GM12878 (cell line): ENCODE results near the gene MARVELD2. TPM values are rescaled to one million over a fixed set of nuclear protein-coding genes. Genes with fewer than 3 reads are reported as not detected.

ENCODE experiments used
- ATAC-seq: fragments of 200-7000 bp; cut with Tn5 transposase; 3 replicates; pipeline ENCODE4 v1.9.1; 2020; ENCODE audit warnings: mild to moderate bottlenecking, moderate library complexity
- BruUV-seq: library from RNA; stranded (reverse); fragments of 400-500 nt; replicated peaks from 2 replicates; lab custom pipeline; 2021; lab: Mats Ljungman, UMichigan
- CTCF ChIA-PET: fragments of 300-600 bp; sonication (Branson Sonifier 250); formaldehyde crosslinking; extraction: SDS; loops from one replicate; lab custom pipeline; 2021; ENCODE audit warnings: inconsistent platforms; lab: Yijun Ruan, JAX
- POLR2A ChIA-PET: fragments of 350-600 bp; formaldehyde crosslinking; extraction: SDS; loops from one replicate; lab custom pipeline; 2021; ENCODE audit warnings: inconsistent platforms; lab: Charles Lee
- RAD21 ChIA-PET: fragments of 300-600 bp; sonication (Branson Sonifier 250); formaldehyde crosslinking; loops from one replicate; lab custom pipeline; 2023; ENCODE audit warnings: antibody characterized with exemption; ENCODE audit not compliant: unreplicated experiment; lab: Charles Lee
- SMC1A ChIA-PET: fragments of 300-600 bp; sonication (Branson Sonifier 250); formaldehyde crosslinking; loops from one replicate; lab custom pipeline; 2023; ENCODE audit not compliant: unreplicated experiment, uncharacterized antibody; lab: Charles Lee
- DNase-seq: peaks from one replicate; pipeline ENCODE4 v3.0.0-alpha.2; 2011; ENCODE audit warnings: low read depth, low spot score
- FAIRE-seq: peaks from 3 replicates; lab custom pipeline; 2011; peaks lifted over from hg19 to GRCh38; lab: Jason Lieb, UNC
- H2AFZ ChIP-seq: 2 replicates; pipeline ENCODE4 v1.6.0; 2011; ENCODE audit warnings: low read depth, low read length, control low read depth; ENCODE audit not compliant: control insufficient read depth
- H3K27ac ChIP-seq: 2 replicates; pipeline ENCODE4 v1.5.1; 2011; ENCODE audit warnings: control low read depth; ENCODE audit not compliant: control insufficient read depth, insufficient read depth
- H3K27me3 ChIP-seq, 2 experiments: replicated peaks in 1 of 2; 2 replicates each; pipeline versions ENCODE4 v1.6.0 to v1.6.1; 2011; ENCODE audit warnings: low read length in 1 of 2; ENCODE audit not compliant: control insufficient read depth in 2 of 2, insufficient read depth in 2 of 2
- H3K36me3 ChIP-seq, 2 experiments: 2 replicates each; pipeline ENCODE4 v1.5.1; 2011; ENCODE audit warnings: low read length in 1 of 2; ENCODE audit not compliant: control insufficient read depth in 2 of 2, insufficient read depth in 2 of 2
- H3K4me1 ChIP-seq: 2 replicates; pipeline ENCODE4 v1.6.1; 2011; ENCODE audit warnings: mild to moderate bottlenecking, low read length, moderate library complexity, mixed read lengths; ENCODE audit not compliant: control insufficient read depth, insufficient read depth
- H3K4me2 ChIP-seq: 2 replicates; pipeline ENCODE4 v1.6.0; 2011; ENCODE audit warnings: control low read depth; ENCODE audit not compliant: control insufficient read depth, insufficient read depth
- H3K4me3 ChIP-seq: fragments of 200-600 bp; sonication (generic); 2 replicates; pipeline ENCODE4 v1.5.1; 2016
- H3K79me2 ChIP-seq: 2 replicates; pipeline ENCODE4 v1.6.0; 2011; ENCODE audit warnings: low read length; ENCODE audit not compliant: control insufficient read depth, insufficient read depth
- H3K9ac ChIP-seq: 2 replicates; pipeline ENCODE4 v1.8.0; 2011; ENCODE audit warnings: low read length, control low read depth, mixed read lengths; ENCODE audit not compliant: control insufficient read depth, insufficient read depth
- H3K9me3 ChIP-seq: replicated peaks from 3 replicates; pipeline ENCODE4 v1.5.1; 2011; ENCODE audit warnings: mild to moderate bottlenecking, low read length; ENCODE audit not compliant: control insufficient read depth, insufficient read depth
- H4K20me1 ChIP-seq: 2 replicates; pipeline ENCODE4 v1.6.0; 2011; ENCODE audit not compliant: control insufficient read depth, insufficient read depth
- BCL11A ChIP-seq: IDR thresholded peaks from 2 replicates; pipeline ENCODE4 v1.6.1; 2011; ENCODE audit warnings: low read depth, low read length
- BRCA1 ChIP-seq: IDR thresholded peaks from 2 replicates; pipeline ENCODE4 v1.6.1; 2011; ENCODE audit warnings: low read depth, low read length, improper control_type of control experiment
- CREM ChIP-seq: IDR thresholded peaks from 2 replicates; pipeline ENCODE4 v1.6.1; 2014; ENCODE audit warnings: antibody characterized with exemption, low read depth
- EP300 ChIP-seq, 2 experiments: fragments of 150-350 bp in 1 of 2; IDR thresholded peaks; 2 replicates each; pipeline ENCODE4 v1.6.1; 2011 to 2012; ENCODE audit warnings: low read depth in 2 of 2, low read length in 2 of 2, borderline replicate concordance in 1 of 2, improper control_type of control experiment in 1 of 2, inconsistent platforms in 1 of 2; ENCODE audit not compliant: control insufficient read depth in 1 of 2
- ETV6 ChIP-seq, 2 experiments: fragments of 450-650 bp in 1 of 2; IDR thresholded peaks in 1 of 2; conservative IDR thresholded peaks in 1 of 2; 2 replicates each; pipeline ENCODE4 v1.6.1; 2014; ENCODE audit warnings: antibody characterized with exemption in 1 of 2, borderline replicate concordance in 1 of 2, low read depth in 1 of 2, mild to moderate bottlenecking in 1 of 2, moderate library complexity in 1 of 2
- HCFC1 ChIP-seq: fragments of 150-350 bp; IDR thresholded peaks from 2 replicates; pipeline ENCODE4 v1.6.1; 2014; ENCODE audit warnings: low read length
- IKZF2 ChIP-seq, 2 experiments: fragments of 450-650 bp; IDR thresholded peaks; 2 replicates each; pipeline ENCODE4 v1.6.1; 2017; ENCODE audit warnings: mild to moderate bottlenecking in 2 of 2, moderate library complexity in 2 of 2
- KLF5 ChIP-seq: fragments of 450-650 bp; IDR thresholded peaks from 2 replicates; pipeline ENCODE4 v1.6.1; 2014; ENCODE audit warnings: mild to moderate bottlenecking; ENCODE audit not compliant: partially characterized antibody
- MEF2A ChIP-seq: IDR thresholded peaks from 2 replicates; pipeline ENCODE4 v1.6.1; 2011; ENCODE audit warnings: low read depth, mild to moderate bottlenecking, low read length, moderate library complexity; ENCODE audit not compliant: insufficient read depth
- TCF7 ChIP-seq: IDR thresholded peaks from 2 replicates; pipeline ENCODE4 v1.6.1; 2014; ENCODE audit warnings: antibody characterized with exemption, borderline replicate concordance
- WGBS: methylation state at CpG from one replicate; pipeline ENCODE4 v1.1.6; 2016; ENCODE audit warnings: low lambda C conversion rate; ENCODE audit not compliant: insufficient replicate concordance, insufficient coverage; ENCODE audit errors: missing lambda C conversion rate; 5-methylcytosine and 5-hydroxymethylcytosine counted together
- in situ Hi-C: fragments of 300-500 bp; cut with MboI; formaldehyde crosslinking; loops from 9 replicates; pipeline ENCODE4 v1.14.3; 2018; ENCODE audit warnings: mixed read lengths
- intact Hi-C: fragments of 100-400 bp; cut with micrococcal nuclease; formaldehyde crosslinking; loops from one replicate; pipeline ENCODE4 v1.14.2; 2022; ENCODE audit not compliant: unreplicated experiment
- polyA plus RNA-seq, 11 experiments: library from polyadenylated mRNA; depleted of rRNA in 4 of 11; unstranded in 6 of 11; stranded (reverse) in 5 of 11; fragments of >200 nt; fragmentation: Nextera tagmentation in 4 of 11; fragmentation: Illumina TruSeq in 1 of 11; extraction: Ambion mirVana in 4 of 11; extraction: Trizol in 1 of 11; gene quantifications; 1 replicate in 1 of 11; 2 replicates in 10 of 11; pipeline versions ENCODE4 v1.2.1 to v1.2.3, GENCODE V29; 2011 to 2016; ENCODE audit warnings: inconsistent platforms in 2 of 11, missing spikeins in 2 of 11, low read depth in 1 of 11
- total RNA-seq, 4 experiments: library from RNA; depleted of rRNA in 3 of 4; stranded (reverse); fragments of >200 nt in 3 of 4; fragmentation: Illumina TruSeq in 1 of 4; extraction: Trizol in 1 of 4; gene quantifications; 2 replicates each; pipeline versions ENCODE4 v1.2.1 to v1.2.3, GENCODE V29; 2013 to 2021
- TF ChIP-seq, protein P1 (sequence below): fragments of 450-650 bp; IDR thresholded peaks from 2 replicates; pipeline ENCODE4 v1.6.1; 2016; ENCODE audit warnings: mild to moderate bottlenecking

MARVELD2 gene
- total and polyA plus RNA-seq, 10 of the 15 experiments (the other 5 are each of a cell fraction or from before 2014, with no cell fraction given) = 0.37 to 6.2 (median 3.8) TPM

DNA sequence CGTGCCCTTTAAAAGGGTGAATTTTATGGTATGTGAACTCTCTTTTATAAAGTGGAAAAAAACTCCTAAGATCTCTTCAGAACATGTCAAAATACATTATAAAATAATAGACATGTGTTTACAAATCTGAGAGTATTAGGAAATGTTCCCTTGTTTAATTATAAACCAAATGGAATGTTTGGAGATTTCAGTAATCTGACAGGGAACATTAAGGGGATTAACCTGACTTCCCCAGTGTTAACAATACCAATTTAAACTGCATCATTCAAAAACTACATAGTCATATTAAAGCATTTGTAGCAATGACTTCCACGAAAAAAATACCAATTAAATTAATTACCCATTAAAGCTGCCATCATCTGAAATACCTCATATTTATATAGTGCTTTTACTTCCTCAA lies 76.1 kb downstream of the MARVELD2 start:
- Histone ChIP-seq H3K27ac (no peak overlapping the region), H3K9me3 (no peaks in the 10 kb centered on the region), H3K4me2 (no peak overlapping the region), H3K27me3 (no peaks in the 10 kb centered on the region; a peak in 1 of 4 replicates), H3K79me2 (peaks cover 27% of the 10 kb centered on the region), H4K20me1 (no peaks in the 10 kb centered on the region), H3K9ac (no peak overlapping the region), H2AFZ (no peak overlapping the region), H3K4me1 (peaks cover 7% of the 10 kb centered on the region; the same call in 1 of the 2 replicates), H3K4me3 (no peak overlapping the region), H3K36me3 (no peaks in the 10 kb centered on the region)
- DNase-seq (no peak), ATAC-seq (no peak), FAIRE-seq (no peak)
- RAD21 ChIA-PET = no interaction called here
- SMC1A ChIA-PET = no interaction called here
- 62% methylated on average over 2 of the region's 2 CpGs for WGBS
- POLR2A ChIA-PET = no interaction called here
- in situ Hi-C loops (no loop called here), intact Hi-C loops (loop anchor here (5.0 to 10.0 kb wide), 3 partner anchors 74 to 396 kb away; partner anchors contain the start of genes MARVELD2 and SLC30A5)
- BruUV-seq = no TSS peak
- CTCF ChIA-PET = no interaction called here
- TF ChIP-seq BCL11A (no peak), IKZF2 (IDR thresholded peaks at IDR 0.05) (no peak), CREM (no peak), KLF5 (no peak), EP300 (IDR thresholded peaks at IDR 0.05; ENCODE audit: borderline replicate concordance in 1 of 2, control insufficient read depth in 1 of 2, low read depth in 2 of 2, low read length in 2 of 2) (no peak), BRCA1 (no peak), TCF7 (no peak)

GRCh38 chr5:69491838-69492390 lies 77.0 kb downstream of the MARVELD2 start:
- peaks cover 30% of the 10 kb centered on the region for H3K79me2 ChIP-seq
- no peaks in the 10 kb centered on the region for H4K20me1 ChIP-seq
- ChIA-PET RAD21 (no interaction called here), CTCF (no interaction called here), POLR2A (no interaction called here), SMC1A (no interaction called here)
- TF ChIP-seq HCFC1 = no peak
- TF ChIP-seq MEF2A = no peak
- TF ChIP-seq, protein P1, sequence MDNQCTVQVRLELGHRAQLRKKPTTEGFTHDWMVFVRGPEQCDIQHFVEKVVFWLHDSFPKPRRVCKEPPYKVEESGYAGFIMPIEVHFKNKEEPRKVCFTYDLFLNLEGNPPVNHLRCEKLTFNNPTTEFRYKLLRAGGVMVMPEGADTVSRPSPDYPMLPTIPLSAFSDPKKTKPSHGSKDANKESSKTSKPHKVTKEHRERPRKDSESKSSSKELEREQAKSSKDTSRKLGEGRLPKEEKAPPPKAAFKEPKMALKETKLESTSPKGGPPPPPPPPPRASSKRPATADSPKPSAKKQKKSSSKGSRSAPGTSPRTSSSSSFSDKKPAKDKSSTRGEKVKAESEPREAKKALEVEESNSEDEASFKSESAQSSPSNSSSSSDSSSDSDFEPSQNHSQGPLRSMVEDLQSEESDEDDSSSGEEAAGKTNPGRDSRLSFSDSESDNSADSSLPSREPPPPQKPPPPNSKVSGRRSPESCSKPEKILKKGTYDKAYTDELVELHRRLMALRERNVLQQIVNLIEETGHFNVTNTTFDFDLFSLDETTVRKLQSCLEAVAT = no peak
- TF ChIP-seq ETV6 (conservative IDR thresholded peaks at IDR 0.05 in 1 of 2, IDR thresholded peaks at IDR 0.05 in 1 of 2; ENCODE audit: borderline replicate concordance in 1 of 2, low read depth in 1 of 2) = 0 out of 4 replicates have a peak, but pooled peaks of 1 of the 2 experiments have one; percentile 8
- DNase-seq (no peak), FAIRE-seq (no peak), ATAC-seq (no peak)
- H3K4me1 ChIP-seq = peaks cover 7% of the 10 kb centered on the region; the same call in 1 of the 2 replicates
- H3K9ac ChIP-seq = peak overlapping the region; percentile 43; the same call in 1 of the 2 replicates
- peak overlapping the region; percentile 92 for H2AFZ ChIP-seq
- peak overlapping the region; percentile 97 for H3K4me3 ChIP-seq
- 60% methylated on average over 13 of the region's 17 CpGs for WGBS
- no peaks in the 10 kb centered on the region; a peak in 1 of 4 replicates for H3K27me3 ChIP-seq
- in situ Hi-C loops = no loop called here
- no peaks in the 10 kb centered on the region for H3K9me3 ChIP-seq
- no peak overlapping the region for H3K27ac ChIP-seq
- H3K4me2 ChIP-seq = peak overlapping the region; percentile 86
- no TSS peak for BruUV-seq
- intact Hi-C loops = loop anchor here (2.0 to 10.0 kb wide), 4 partner anchors 59 to 397 kb away; partner anchors contain the start of genes MARVELD2 and SLC30A5
- no peaks in the 10 kb centered on the region for H3K36me3 ChIP-seq
